Neural cell (in vitro differentiated cells): ENCODE measurements around the gene AMZ1. TPM values are rescaled to one million over a fixed set of nuclear protein-coding genes. Genes with fewer than 3 reads are reported as not detected.

Source experiments
- H2AFZ ChIP-seq: fragments of 200-600, 300-800 bp; sonication (generic), shearing (Covaris generic); 2 replicates; pipeline ENCODE4 v1.6.0; 2014; ENCODE audit warnings: low read depth, mild to moderate bottlenecking, antibody characterized with exemption, low read length, moderate library complexity
- H3F3A ChIP-seq: fragments of 200-600 bp; shearing (Covaris generic); 2 replicates; pipeline ENCODE4 v1.6.1; 2016; ENCODE audit warnings: mild to moderate bottlenecking, moderate library complexity, mixed read lengths, antibody characterized with exemption, low read length; ENCODE audit not compliant: insufficient read depth, poor library complexity, severe bottlenecking
- H3K27ac ChIP-seq: fragments of 200-600, 300-800 bp; sonication (generic), shearing (Covaris generic); 2 replicates; pipeline ENCODE4 v1.5.1; 2014; ENCODE audit warnings: mild to moderate bottlenecking, low read length, moderate library complexity
- H3K27me3 ChIP-seq: fragments of 300-800, 200-600 bp; sonication (generic), shearing (Covaris generic); 2 replicates; pipeline ENCODE4 v1.6.0; 2014; ENCODE audit warnings: mild to moderate bottlenecking, low read depth, low read length, moderate library complexity; ENCODE audit not compliant: insufficient read depth
- H3K36me3 ChIP-seq: fragments of 300-800, 200-600 bp; sonication (generic), shearing (Covaris generic); 2 replicates; pipeline ENCODE4 v1.5.1; 2014; ENCODE audit warnings: mild to moderate bottlenecking, antibody characterized with exemption, low read length, moderate library complexity; ENCODE audit not compliant: insufficient read depth
- H3K4me2 ChIP-seq: fragments of 300-800, 200-600 bp; sonication (generic), shearing (Covaris generic); 2 replicates; pipeline ENCODE4 v1.6.0; 2014; ENCODE audit warnings: mild to moderate bottlenecking, low read length
- H3K4me3 ChIP-seq: fragments of 300-800, 200-600 bp; sonication (generic), shearing (Covaris generic); 2 replicates; pipeline ENCODE4 v1.5.1; 2014; ENCODE audit warnings: mild to moderate bottlenecking, low read length, moderate library complexity
- H3K79me2 ChIP-seq: fragments of 200-600 bp; shearing (Covaris generic); replicated peaks from 2 replicates; pipeline ENCODE4 v1.6.0; 2014; ENCODE audit warnings: mild to moderate bottlenecking, low read length, moderate library complexity; ENCODE audit not compliant: insufficient read depth
- H3K9ac ChIP-seq: fragments of 300-800, 200-600 bp; sonication (generic), shearing (Covaris generic); 2 replicates; pipeline ENCODE4 v1.6.1; 2016; ENCODE audit warnings: mild to moderate bottlenecking, low read length, mixed read lengths
- H3K9me2 ChIP-seq: fragments of 200-600 bp; shearing (Covaris generic); 2 replicates; pipeline ENCODE4 v1.6.1; 2016; ENCODE audit warnings: mild to moderate bottlenecking, low read length, mixed read lengths; ENCODE audit not compliant: insufficient read depth
- H3K9me3 ChIP-seq: fragments of 200-600, 300-800 bp; sonication (generic), shearing (Covaris generic); 2 replicates; pipeline ENCODE4 v1.6.1; 2016; ENCODE audit warnings: mild to moderate bottlenecking, mixed run types, low read length, moderate library complexity, mixed read lengths
- H4K20me1 ChIP-seq: fragments of 200-600 bp; shearing (Covaris generic); 2 replicates; pipeline ENCODE4 v1.6.1; 2016; ENCODE audit warnings: mild to moderate bottlenecking, mixed run types; ENCODE audit not compliant: insufficient read depth
- CTCF ChIP-seq: fragments of 450-650 bp; IDR thresholded peaks from 2 replicates; pipeline ENCODE4 v1.5.1; 2014; ENCODE audit warnings: antibody characterized with exemption, mild to moderate bottlenecking, moderate library complexity; ENCODE audit not compliant: poor library complexity, severe bottlenecking
- EP300 ChIP-seq: fragments of 450-650 bp; conservative IDR thresholded peaks from 2 replicates; pipeline ENCODE4 v1.6.1; 2014; ENCODE audit warnings: antibody characterized with exemption, mild to moderate bottlenecking, moderate library complexity; ENCODE audit not compliant: poor library complexity, severe bottlenecking
- EZH2 ChIP-seq: fragments of 200-600, 300-800 bp; shearing (Covaris generic), sonication (generic); IDR thresholded peaks from 2 replicates; pipeline ENCODE4 v1.6.1; 2014; ENCODE audit warnings: antibody characterized with exemption, low read length, borderline replicate concordance, mild to moderate bottlenecking; ENCODE audit not compliant: insufficient read depth, poor library complexity, severe bottlenecking
- MXI1 ChIP-seq: fragments of 450-650 bp; conservative IDR thresholded peaks from 2 replicates; pipeline ENCODE4 v1.6.1; 2014; ENCODE audit warnings: antibody characterized with exemption, mild to moderate bottlenecking; ENCODE audit not compliant: poor library complexity, severe bottlenecking
- POLR2AphosphoS5 ChIP-seq: IDR thresholded peaks from 2 replicates; pipeline ENCODE4 v1.6.1; 2012
- RAD21 ChIP-seq: fragments of 450-650 bp; conservative IDR thresholded peaks from 2 replicates; pipeline ENCODE4 v1.6.1; 2014; ENCODE audit warnings: antibody characterized with exemption, mild to moderate bottlenecking, moderate library complexity
- REST ChIP-seq: IDR thresholded peaks from 2 replicates; pipeline ENCODE4 v1.6.1; 2012; ENCODE audit warnings: borderline replicate concordance
- SMC3 ChIP-seq: fragments of 450-650 bp; conservative IDR thresholded peaks from 2 replicates; pipeline ENCODE4 v1.6.1; 2014; ENCODE audit warnings: antibody characterized with exemption, mild to moderate bottlenecking, moderate library complexity; ENCODE audit not compliant: poor library complexity
- TAF1 ChIP-seq: IDR thresholded peaks from 2 replicates; pipeline ENCODE4 v1.6.1; 2012; ENCODE audit warnings: low read depth
- polyA plus RNA-seq: library from polyadenylated mRNA; depleted of rRNA; stranded (reverse); fragments of >200 nt; gene quantifications from 2 replicates; pipeline ENCODE4 v1.2.3, GENCODE V29; 2014

The AMZ1 gene
- polyA plus RNA-seq, 1 donor from 2014 or later: not detected

- no peak overlapping the region for H3K4me2 ChIP-seq
- no peak overlapping the region for H3K27ac ChIP-seq
These were observed 27.6 kb downstream of the AMZ1 start for GRCh38 chr7:2715341-2716231.

More at GRCh38 chr7:2715341-2716231, 27.6 kb downstream of the AMZ1 start:
- no peaks in the 10 kb centered on the region for H3K9me2 ChIP-seq
- no peaks in the 10 kb centered on the region for H3K36me3 ChIP-seq
- TF ChIP-seq EZH2 (no peak), EP300 (no peak), REST (no peak), CTCF (no peak), MXI1 (no peak), POLR2AphosphoS5 (no peak), RAD21 (no peak), TAF1 (no peak), SMC3 (no peak)
- no peaks in the 10 kb centered on the region for H3K9me3 ChIP-seq
- no peak overlapping the region for H3K9ac ChIP-seq
- no peak overlapping the region for H3K4me3 ChIP-seq
- H3K27me3 ChIP-seq: no peaks in the 10 kb centered on the region
- no peaks in the 10 kb centered on the region for H4K20me1 ChIP-seq
- H3K79me2 ChIP-seq: no peaks in the 10 kb centered on the region
- H3F3A ChIP-seq: no peaks in the 10 kb centered on the region
- no peak overlapping the region for H2AFZ ChIP-seq
